HepG2 (cell line): ENCODE measurements around the gene MSI2. TPM values are rescaled to one million over a fixed set of nuclear protein-coding genes. Genes with fewer than 3 reads are reported as not detected.

Experiments used
- ATAC-seq: fragments of 200-7000 bp; cut with Tn5 transposase; 3 replicates; pipeline ENCODE4 v1.9.1; 2020; ENCODE audit warnings: mild to moderate bottlenecking, moderate library complexity
- BruUV-seq: library from RNA; stranded (reverse); fragments of 400-500 nt; replicated peaks from 2 replicates; lab custom pipeline; 2021; lab: Mats Ljungman, UMichigan
- CTCF ChIA-PET: fragments of 300-600 bp; formaldehyde crosslinking; extraction: SDS; loops from one replicate; lab custom pipeline; 2021; ENCODE audit warnings: low total read pairs, inconsistent platforms, low intra/inter-chr PET ratio; lab: Yijun Ruan, JAX
- POLR2A ChIA-PET: fragments of 350-600 bp; sonication (Branson Sonifier 250); formaldehyde crosslinking; loops from one replicate; lab custom pipeline; 2020; ENCODE audit warnings: antibody characterized with exemption, inconsistent platforms; lab: Yijun Ruan, JAX
- DNase-seq: peaks from one replicate; pipeline ENCODE4 v3.0.0-alpha.2; 2015; ENCODE audit warnings: low spot score
- FAIRE-seq: peaks from 3 replicates; lab custom pipeline; 2011; peaks lifted over from hg19 to GRCh38; lab: Jason Lieb, UNC
- H2AFZ ChIP-seq: one replicate; pipeline ENCODE4 v1.6.1; 2011; ENCODE audit warnings: low read length, inconsistent platforms
- H3K27ac ChIP-seq: fragments of 300-600 bp; 3 replicates; pipeline ENCODE4 v1.8.0; 2011; ENCODE audit warnings: mixed run types, mild to moderate bottlenecking, mixed read lengths, low read length, inconsistent platforms; ENCODE audit not compliant: insufficient read depth; ENCODE audit errors: extremely low read length
- H3K27me3 ChIP-seq, 2 experiments: fragments of 200-600 bp in 1 of 2; 2 replicates in 1 of 2; 3 replicates in 1 of 2; pipeline versions ENCODE4 v1.6.0 to v1.8.0; 2011; ENCODE audit warnings: low read length in 2 of 2, mild to moderate bottlenecking in 2 of 2, moderate library complexity in 2 of 2, inconsistent platforms in 1 of 2; ENCODE audit not compliant: insufficient read depth in 2 of 2, control insufficient read depth in 1 of 2
- H3K36me3 ChIP-seq, 2 experiments: fragments of 200-600 bp in 1 of 2; replicated peaks in 1 of 2; 2 replicates in 1 of 2; 3 replicates in 1 of 2; pipeline versions ENCODE4 v1.5.1 to v1.8.0; 2011; ENCODE audit warnings: low read length in 2 of 2, inconsistent platforms in 1 of 2; ENCODE audit not compliant: insufficient read depth in 2 of 2, control insufficient read depth in 1 of 2
- H3K4me1 ChIP-seq: 2 replicates; pipeline ENCODE4 v1.5.1; 2012; ENCODE audit warnings: low read length, inconsistent platforms; ENCODE audit not compliant: insufficient read depth
- H3K4me2 ChIP-seq: 2 replicates; pipeline ENCODE4 v1.6.0; 2011; ENCODE audit warnings: low read depth, low read length, inconsistent platforms
- H3K4me3 ChIP-seq, 3 experiments: fragments of 200-600 bp in 1 of 3; sonication (generic), shearing (Covaris generic) in 1 of 3; replicated peaks in 1 of 3; 2 replicates each; pipeline ENCODE4 v1.5.1; 2011 to 2016; ENCODE audit warnings: low read length in 3 of 3, inconsistent platforms in 2 of 3, low read depth in 2 of 3, mild to moderate bottlenecking in 2 of 3, control low read depth in 1 of 3, mixed read lengths in 1 of 3; ENCODE audit not compliant: insufficient read depth in 1 of 3
- H3K79me2 ChIP-seq: one replicate; pipeline ENCODE4 v1.6.1; 2011; ENCODE audit warnings: low read length, inconsistent platforms; ENCODE audit not compliant: insufficient read depth
- H3K9ac ChIP-seq: 2 replicates; pipeline ENCODE4 v1.6.0; 2011; ENCODE audit warnings: mild to moderate bottlenecking, low read depth, low read length, inconsistent platforms; ENCODE audit not compliant: insufficient read depth
- H3K9me3 ChIP-seq: 2 replicates; pipeline ENCODE4 v1.5.1; 2012; ENCODE audit warnings: mild to moderate bottlenecking, low read length
- H4K20me1 ChIP-seq: 2 replicates; pipeline ENCODE4 v1.6.0; 2011; ENCODE audit warnings: inconsistent platforms, mild to moderate bottlenecking, low read length, moderate library complexity; ENCODE audit not compliant: insufficient read depth
- KMT2A ChIP-seq: sonication (generic); formaldehyde crosslinking; IDR thresholded peaks from 2 replicates; pipeline ENCODE4 v1.4.0; 2020; ENCODE audit warnings: missing genetic modification reagents
- SALL2 ChIP-seq: sonication (generic); formaldehyde crosslinking; IDR thresholded peaks from 2 replicates; pipeline ENCODE4 v1.8.1; 2023; ENCODE audit warnings: mild to moderate bottlenecking, missing genetic modification reagents, inconsistent platforms
- SCMH1 ChIP-seq: sonication (generic); formaldehyde crosslinking; IDR thresholded peaks from 2 replicates; pipeline ENCODE4 v1.9.0; 2021; ENCODE audit warnings: missing genetic modification reagents, mild to moderate bottlenecking, borderline replicate concordance
- SMC3 ChIP-seq: IDR thresholded peaks from 2 replicates; pipeline ENCODE4 v1.6.1; 2011; ENCODE audit warnings: low read length, improper control_type of control experiment
- TARDBP ChIP-seq: sonication (generic); formaldehyde crosslinking; IDR thresholded peaks from 2 replicates; pipeline ENCODE4 v1.8.0; 2022; ENCODE audit warnings: mild to moderate bottlenecking, missing genetic modification reagents
- TBX2 ChIP-seq: sonication (generic); formaldehyde crosslinking; IDR thresholded peaks from 2 replicates; pipeline ENCODE4 v1.5.0; 2020; ENCODE audit warnings: missing genetic modification reagents, mild to moderate bottlenecking, borderline replicate concordance
- ZC3H13 ChIP-seq: sonication (generic); formaldehyde crosslinking; IDR thresholded peaks from 2 replicates; pipeline ENCODE4 v1.8.1; 2023; ENCODE audit warnings: mild to moderate bottlenecking, missing genetic modification reagents, moderate library complexity
- ZNF383 ChIP-seq: sonication (generic); formaldehyde crosslinking; IDR thresholded peaks from 2 replicates; pipeline ENCODE4 v1.4.0; 2020; ENCODE audit warnings: missing genetic modification reagents, mild to moderate bottlenecking, borderline replicate concordance
- WGBS: methylation state at CpG from one replicate; pipeline ENCODE4 v1.1.6; 2017; ENCODE audit warnings: low lambda C conversion rate; 5-methylcytosine and 5-hydroxymethylcytosine counted together
- in situ Hi-C: cut with HindIII; loops from 2 replicates; pipeline ENCODE4 v1.10.0; 2017; ENCODE audit warnings: low pct_unique_long_range_greater_than_20kb; ENCODE audit not compliant: extremely low pct_ligation_motif_present
- intact Hi-C: fragments of 100-400 bp; cut with micrococcal nuclease; formaldehyde crosslinking; loops from one replicate; pipeline ENCODE4 v1.10.0; 2022; ENCODE audit not compliant: unreplicated experiment
- polyA plus RNA-seq, 8 experiments: library from polyadenylated mRNA; depleted of rRNA in 3 of 8; stranded (reverse) in 7 of 8; unstranded in 1 of 8; fragments of >200 nt; fragmentation: Illumina TruSeq in 4 of 8; extraction: Trizol in 4 of 8; gene quantifications; 2 replicates each; pipeline versions ENCODE4 v1.2.1 to v1.2.3, GENCODE V29; 2011 to 2016; ENCODE audit warnings: low read depth in 4 of 8, missing spikeins in 1 of 8, mixed read lengths in 1 of 8; ENCODE audit not compliant: insufficient read depth in 1 of 8
- total RNA-seq, 5 experiments: library from RNA; depleted of rRNA; stranded (reverse); fragments of >200 nt; fragmentation: Illumina TruSeq; extraction: Trizol; gene quantifications; 2 replicates each; pipeline ENCODE4 v1.2.3, GENCODE V29; 2016; ENCODE audit warnings: low read depth in 1 of 5
- TF ChIP-seq, protein P1 (sequence below), 2 experiments: sonication (generic) in 1 of 2; formaldehyde crosslinking in 1 of 2; IDR thresholded peaks; 2 replicates each; pipeline versions ENCODE4 v1.6.1 to v1.9.0; 2014 to 2022; ENCODE audit warnings: antibody characterized with exemption in 1 of 2, borderline replicate concordance in 1 of 2, inconsistent platforms in 1 of 2, low read depth in 1 of 2, missing genetic modification reagents in 1 of 2
- TF ChIP-seq, protein P2 (sequence below): sonication (generic); formaldehyde crosslinking; IDR thresholded peaks from 2 replicates; pipeline ENCODE4 v1.8.0; 2022; ENCODE audit warnings: mild to moderate bottlenecking, missing genetic modification reagents, moderate library complexity
- TF ChIP-seq, protein P3 (sequence below): sonication (generic); formaldehyde crosslinking; IDR thresholded peaks from 2 replicates; pipeline ENCODE4 v1.5.1; 2020; ENCODE audit warnings: mild to moderate bottlenecking, moderate library complexity, missing genetic modification reagents
- TF ChIP-seq, protein P4 (sequence below): fragments of 450-650 bp; IDR thresholded peaks from 2 replicates; pipeline ENCODE4 v1.6.1; 2016
- TF ChIP-seq, protein P5 (sequence below): sonication (generic); formaldehyde crosslinking; conservative IDR thresholded peaks from 2 replicates; pipeline ENCODE4 v1.4.0; 2020; ENCODE audit warnings: missing genetic modification reagents

MSI2 gene
- total and polyA plus RNA-seq, 2 of the 13 experiments (the other 11 are each of a cell fraction or from before 2014, with no cell fraction given), result 77.5 to 78.4 TPM

DNA sequence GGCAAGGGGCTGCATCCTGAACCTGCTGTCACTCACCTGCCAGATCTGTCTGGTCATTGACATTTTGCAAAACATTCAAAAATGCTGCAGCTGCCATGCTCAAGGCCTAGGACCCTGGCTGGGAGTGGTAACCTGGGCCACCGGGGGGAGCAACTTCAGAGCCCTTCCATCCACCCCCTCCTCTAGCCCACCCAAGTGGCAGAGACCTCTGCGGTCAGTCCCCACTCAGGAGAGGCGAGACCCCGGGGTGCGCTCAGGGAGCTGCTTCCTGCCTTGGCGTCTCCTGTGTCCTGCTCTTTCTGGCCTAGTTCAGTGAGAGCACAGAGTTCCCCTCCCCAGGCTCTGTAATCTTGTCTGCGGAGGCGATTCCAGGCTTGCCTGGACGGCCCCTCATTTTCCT, 380.0 kb downstream of the MSI2 start:
- no peak for FAIRE-seq
- Histone ChIP-seq H3K9me3 (no peaks in the 10 kb centered on the region), H3K27ac (no peak overlapping the region), H3K4me3 (no peak overlapping the region), H4K20me1 (peaks cover 6% of the 10 kb centered on the region; the same call in 1 of the 2 replicates), H3K79me2 (no peaks in the 10 kb centered on the region), H3K36me3 (peaks cover 45 to 75% of the 10 kb centered on the region in 2 experiments), H3K4me1 (no peaks in the 10 kb centered on the region), H3K27me3 (no peaks in the 10 kb centered on the region), H3K4me2 (no peak overlapping the region), H2AFZ (no peak overlapping the region), H3K9ac (no peak overlapping the region)
- DNase-seq, result no peak
- WGBS, result 96% methylated on average over 9 of the region's 9 CpGs
- no peak; the same call in 2 of the 3 replicates for ATAC-seq
- ChIA-PET POLR2A (no interaction called here), CTCF (no interaction called here)
- no TSS peak for BruUV-seq
- intact Hi-C loops, result no loop called here
- in situ Hi-C loops, result no loop called here
- no peak for TF ChIP-seq ZNF383 (CRISPR knock-in tag)
- TF ChIP-seq, protein P1, sequence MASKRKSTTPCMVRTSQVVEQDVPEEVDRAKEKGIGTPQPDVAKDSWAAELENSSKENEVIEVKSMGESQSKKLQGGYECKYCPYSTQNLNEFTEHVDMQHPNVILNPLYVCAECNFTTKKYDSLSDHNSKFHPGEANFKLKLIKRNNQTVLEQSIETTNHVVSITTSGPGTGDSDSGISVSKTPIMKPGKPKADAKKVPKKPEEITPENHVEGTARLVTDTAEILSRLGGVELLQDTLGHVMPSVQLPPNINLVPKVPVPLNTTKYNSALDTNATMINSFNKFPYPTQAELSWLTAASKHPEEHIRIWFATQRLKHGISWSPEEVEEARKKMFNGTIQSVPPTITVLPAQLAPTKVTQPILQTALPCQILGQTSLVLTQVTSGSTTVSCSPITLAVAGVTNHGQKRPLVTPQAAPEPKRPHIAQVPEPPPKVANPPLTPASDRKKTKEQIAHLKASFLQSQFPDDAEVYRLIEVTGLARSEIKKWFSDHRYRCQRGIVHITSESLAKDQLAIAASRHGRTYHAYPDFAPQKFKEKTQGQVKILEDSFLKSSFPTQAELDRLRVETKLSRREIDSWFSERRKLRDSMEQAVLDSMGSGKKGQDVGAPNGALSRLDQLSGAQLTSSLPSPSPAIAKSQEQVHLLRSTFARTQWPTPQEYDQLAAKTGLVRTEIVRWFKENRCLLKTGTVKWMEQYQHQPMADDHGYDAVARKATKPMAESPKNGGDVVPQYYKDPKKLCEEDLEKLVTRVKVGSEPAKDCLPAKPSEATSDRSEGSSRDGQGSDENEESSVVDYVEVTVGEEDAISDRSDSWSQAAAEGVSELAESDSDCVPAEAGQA (IDR thresholded peaks at IDR 0.05; ENCODE audit: low read depth), result no peak
- TF ChIP-seq, protein P1 (CRISPR knock-in tag; IDR thresholded peaks at IDR 0.05; ENCODE audit: borderline replicate concordance), result no peak
- TF ChIP-seq SMC3, result no peak
- no peak for TF ChIP-seq ZC3H13
- TF ChIP-seq, protein P2, sequence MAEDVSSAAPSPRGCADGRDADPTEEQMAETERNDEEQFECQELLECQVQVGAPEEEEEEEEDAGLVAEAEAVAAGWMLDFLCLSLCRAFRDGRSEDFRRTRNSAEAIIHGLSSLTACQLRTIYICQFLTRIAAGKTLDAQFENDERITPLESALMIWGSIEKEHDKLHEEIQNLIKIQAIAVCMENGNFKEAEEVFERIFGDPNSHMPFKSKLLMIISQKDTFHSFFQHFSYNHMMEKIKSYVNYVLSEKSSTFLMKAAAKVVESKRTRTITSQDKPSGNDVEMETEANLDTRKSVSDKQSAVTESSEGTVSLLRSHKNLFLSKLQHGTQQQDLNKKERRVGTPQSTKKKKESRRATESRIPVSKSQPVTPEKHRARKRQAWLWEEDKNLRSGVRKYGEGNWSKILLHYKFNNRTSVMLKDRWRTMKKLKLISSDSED (CRISPR knock-in tag), result no peak
- TF ChIP-seq, protein P3, sequence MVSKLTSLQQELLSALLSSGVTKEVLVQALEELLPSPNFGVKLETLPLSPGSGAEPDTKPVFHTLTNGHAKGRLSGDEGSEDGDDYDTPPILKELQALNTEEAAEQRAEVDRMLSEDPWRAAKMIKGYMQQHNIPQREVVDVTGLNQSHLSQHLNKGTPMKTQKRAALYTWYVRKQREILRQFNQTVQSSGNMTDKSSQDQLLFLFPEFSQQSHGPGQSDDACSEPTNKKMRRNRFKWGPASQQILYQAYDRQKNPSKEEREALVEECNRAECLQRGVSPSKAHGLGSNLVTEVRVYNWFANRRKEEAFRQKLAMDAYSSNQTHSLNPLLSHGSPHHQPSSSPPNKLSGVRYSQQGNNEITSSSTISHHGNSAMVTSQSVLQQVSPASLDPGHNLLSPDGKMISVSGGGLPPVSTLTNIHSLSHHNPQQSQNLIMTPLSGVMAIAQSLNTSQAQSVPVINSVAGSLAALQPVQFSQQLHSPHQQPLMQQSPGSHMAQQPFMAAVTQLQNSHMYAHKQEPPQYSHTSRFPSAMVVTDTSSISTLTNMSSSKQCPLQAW (CRISPR knock-in tag), result no peak
- TF ChIP-seq TBX2 (CRISPR knock-in tag), result no peak
- TF ChIP-seq, protein P4, sequence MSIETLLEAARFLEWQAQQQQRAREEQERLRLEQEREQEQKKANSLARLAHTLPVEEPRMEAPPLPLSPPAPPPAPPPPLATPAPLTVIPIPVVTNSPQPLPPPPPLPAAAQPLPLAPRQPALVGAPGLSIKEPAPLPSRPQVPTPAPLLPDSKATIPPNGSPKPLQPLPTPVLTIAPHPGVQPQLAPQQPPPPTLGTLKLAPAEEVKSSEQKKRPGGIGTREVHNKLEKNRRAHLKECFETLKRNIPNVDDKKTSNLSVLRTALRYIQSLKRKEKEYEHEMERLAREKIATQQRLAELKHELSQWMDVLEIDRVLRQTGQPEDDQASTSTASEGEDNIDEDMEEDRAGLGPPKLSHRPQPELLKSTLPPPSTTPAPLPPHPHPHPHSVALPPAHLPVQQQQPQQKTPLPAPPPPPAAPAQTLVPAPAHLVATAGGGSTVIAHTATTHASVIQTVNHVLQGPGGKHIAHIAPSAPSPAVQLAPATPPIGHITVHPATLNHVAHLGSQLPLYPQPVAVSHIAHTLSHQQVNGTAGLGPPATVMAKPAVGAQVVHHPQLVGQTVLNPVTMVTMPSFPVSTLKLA, result no peak
- no peak for TF ChIP-seq TARDBP (CRISPR knock-in tag)
- no peak for TF ChIP-seq KMT2A
- TF ChIP-seq, protein P5, sequence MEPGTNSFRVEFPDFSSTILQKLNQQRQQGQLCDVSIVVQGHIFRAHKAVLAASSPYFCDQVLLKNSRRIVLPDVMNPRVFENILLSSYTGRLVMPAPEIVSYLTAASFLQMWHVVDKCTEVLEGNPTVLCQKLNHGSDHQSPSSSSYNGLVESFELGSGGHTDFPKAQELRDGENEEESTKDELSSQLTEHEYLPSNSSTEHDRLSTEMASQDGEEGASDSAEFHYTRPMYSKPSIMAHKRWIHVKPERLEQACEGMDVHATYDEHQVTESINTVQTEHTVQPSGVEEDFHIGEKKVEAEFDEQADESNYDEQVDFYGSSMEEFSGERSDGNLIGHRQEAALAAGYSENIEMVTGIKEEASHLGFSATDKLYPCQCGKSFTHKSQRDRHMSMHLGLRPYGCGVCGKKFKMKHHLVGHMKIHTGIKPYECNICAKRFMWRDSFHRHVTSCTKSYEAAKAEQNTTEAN (CRISPR knock-in tag), result no peak
- TF ChIP-seq SALL2 (CRISPR knock-in tag), result no peak
- TF ChIP-seq SCMH1 (CRISPR knock-in tag), result no peak
